Stimulated activated CD8-positive, alpha-beta memory T cell treated with anti-CD3 and anti-CD28 coated beads, Interleukin-12 subunit alpha, Interleukin-12 subunit beta, amount 100 ng/mL, for 1 hour (primary cell): ENCODE measurements around the gene MARCO.

Experiments
- DNase-seq: peaks from one replicate; pipeline ENCODE4 v3.0.0-alpha.2; 2020; ENCODE audit warnings: low read depth

The MARCO gene

DNA sequence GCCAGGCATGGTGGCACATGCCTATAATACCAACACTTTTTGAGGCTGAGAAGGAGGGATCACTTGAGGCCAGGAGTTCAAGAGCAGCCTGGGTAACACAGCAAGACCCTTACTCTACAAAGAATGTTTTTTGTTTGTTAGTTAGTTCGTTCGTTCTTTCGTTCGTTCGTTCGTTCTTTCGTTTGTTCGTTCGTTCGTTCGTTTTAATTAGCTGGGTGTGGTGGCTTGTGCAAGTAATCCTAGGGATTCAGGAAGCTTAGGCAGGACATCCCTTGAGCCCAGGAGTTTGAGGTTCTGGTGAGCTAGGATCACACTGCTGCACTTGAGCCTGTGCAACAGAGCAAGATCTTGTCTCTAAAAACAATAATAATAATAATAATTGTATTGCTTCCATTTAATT is 98.7 kb downstream of the MARCO start:
- no peak for DNase-seq
